Activated effector memory CD4-positive, alpha-beta T cell treated with Interleukin-2 at 50 U/mL for 16 hours (primary cell): ENCODE data around the gene CLDN10.
"Not testable (repeated sequence)": the region's sequence is repeated elsewhere in the genome, so short reads cannot be mapped to it uniquely, and the experiment has no call there.

Experiments
- DNase-seq: peaks from one replicate; pipeline ENCODE4 v3.0.0-alpha.2; 2020

Gene CLDN10

GRCh38 chr13:95552539-95553441, at the start of gene CLDN10:
TSS of gene CLDN10 (plus strand) at chr13:95552720. CDS start at chr13:95552754, 34 bp downstream.
- DNase-seq: no peak

- no peak for DNase-seq
Measured at GRCh38 chr13:95503662-95504061, 48.9 kb upstream of the CLDN10 start.

- no peak for DNase-seq
Measured at GRCh38 chr13:95505265-95505664, 47.3 kb upstream of the CLDN10 start.

- DNase-seq: no peak
Measured at GRCh38 chr13:95505986-95506385, 46.5 kb upstream of the CLDN10 start.

- no peak for DNase-seq
Measured at GRCh38 chr13:95507991-95508390, 44.5 kb upstream of the CLDN10 start.

GRCh38 chr13:95508996-95509395, 43.5 kb upstream of the CLDN10 start:
- DNase-seq: no peak

- DNase-seq: no peak
Measured at GRCh38 chr13:95509521-95510310, 42.8 kb upstream of the CLDN10 start.

- no peak for DNase-seq
Measured at GRCh38 chr13:95510950-95511349, 41.6 kb upstream of the CLDN10 start.

- DNase-seq: no peak
Measured at GRCh38 chr13:95512424-95512823, 40.1 kb upstream of the CLDN10 start.

- DNase-seq: no peak
Measured at GRCh38 chr13:95512957-95513356, 39.6 kb upstream of the CLDN10 start.

- DNase-seq: not testable (repeated sequence)
Measured at GRCh38 chr13:95515606-95516005, 36.9 kb upstream of the CLDN10 start.

- DNase-seq: no peak
Measured at GRCh38 chr13:95516021-95516420, 36.5 kb upstream of the CLDN10 start.

GRCh38 chr13:95516492-95516891, 36.0 kb upstream of the CLDN10 start:
- no peak for DNase-seq

- no peak for DNase-seq
Measured at GRCh38 chr13:95523598-95523997, 28.9 kb upstream of the CLDN10 start.

GRCh38 chr13:95524264-95524901, 28.1 kb upstream of the CLDN10 start:
- DNase-seq: no peak

- no peak for DNase-seq
Measured at GRCh38 chr13:95527955-95528354, 24.6 kb upstream of the CLDN10 start.

GRCh38 chr13:95530178-95530577, 22.3 kb upstream of the CLDN10 start:
- DNase-seq: no peak

GRCh38 chr13:95533545-95534160, 18.9 kb upstream of the CLDN10 start:
- no peak for DNase-seq

- DNase-seq: no peak
Measured at GRCh38 chr13:95535243-95535642, 17.3 kb upstream of the CLDN10 start.

- DNase-seq: no peak
Measured at GRCh38 chr13:95536632-95537241, 15.8 kb upstream of the CLDN10 start.

GRCh38 chr13:95540888-95541287, 11.6 kb upstream of the CLDN10 start:
- DNase-seq: no peak

- DNase-seq: no peak
Measured at GRCh38 chr13:95541308-95541707, 11.2 kb upstream of the CLDN10 start.
